ENCODE measurements around the gene MBNL1. TPM values are rescaled to one million over a fixed set of nuclear protein-coding genes. Genes with fewer than 3 reads are reported as not detected.

MBNL1 gene
- polyA plus RNA-seq, 1 experiment = 203 TPM

GRCh38 chr3:152285509-152285908 is 16.8 kb downstream of the MBNL1 start:
- Histone ChIP-seq H3K36me3 (ENCODE audit: control insufficient read depth, insufficient read depth, low read length) (no peaks in the 10 kb centered on the region), H3K27me3 (ENCODE audit: control insufficient read depth, insufficient read depth, low read length) (no peaks in the 10 kb centered on the region), H3K4me3 (ENCODE audit: low read depth, low read length) (no peak overlapping the region)
- TF ChIP-seq CTCF (IDR thresholded peaks at IDR 0.05; ENCODE audit: insufficient read depth, low read depth, low read length) = no peak
- CTCF ChIA-PET = interaction anchor here (0.8 to 1.0 kb wide), 2 partner anchors 33 to 291 kb away, joined by 3 read pairs; no protein-coding TSS in a partner anchor
- DNase-seq (ENCODE audit: low read depth) = no peak
- POLR2A ChIA-PET = interaction anchor here (0.6 to 0.7 kb wide), 2 partner anchors 66 to 108 kb away, joined by 3 to 4 read pairs; no protein-coding TSS in a partner anchor

- no peak for DNase-seq (ENCODE audit: low read depth)
- Histone ChIP-seq H3K4me3 (ENCODE audit: low read depth, low read length) (no peak overlapping the region), H3K36me3 (ENCODE audit: control insufficient read depth, insufficient read depth, low read length) (no peaks in the 10 kb centered on the region; the same call in 1 of the 2 replicates), H3K27me3 (ENCODE audit: control insufficient read depth, insufficient read depth, low read length) (no peaks in the 10 kb centered on the region)
- ChIA-PET POLR2A (no interaction called here), CTCF (no interaction called here)
- no peak for TF ChIP-seq CTCF (IDR thresholded peaks at IDR 0.05; ENCODE audit: insufficient read depth, low read depth, low read length)
These were observed 19.3 kb downstream of the MBNL1 start for GRCh38 chr3:152287898-152288576.

GRCh38 chr3:152288681-152289080 is 20.0 kb downstream of the MBNL1 start:
- no peak overlapping the region for H3K4me3 ChIP-seq (ENCODE audit: low read depth, low read length)
- ChIA-PET CTCF (no interaction called here), POLR2A (no interaction called here)
- no peak for TF ChIP-seq CTCF (IDR thresholded peaks at IDR 0.05; ENCODE audit: insufficient read depth, low read depth, low read length)
- H3K27me3 ChIP-seq (ENCODE audit: control insufficient read depth, insufficient read depth, low read length) = no peaks in the 10 kb centered on the region
- H3K36me3 ChIP-seq (ENCODE audit: control insufficient read depth, insufficient read depth, low read length) = no peaks in the 10 kb centered on the region; the same call in 1 of the 2 replicates
- DNase-seq (ENCODE audit: low read depth) = no peak

- ChIA-PET POLR2A (no interaction called here), CTCF (interaction anchor here (1.2 kb wide), 1 partner anchor 9 kb away, joined by 3 read pairs; no protein-coding TSS in a partner anchor)
- TF ChIP-seq CTCF (IDR thresholded peaks at IDR 0.05; ENCODE audit: insufficient read depth, low read depth, low read length) = no peak
- Histone ChIP-seq H3K4me3 (ENCODE audit: low read depth, low read length) (no peak overlapping the region), H3K27me3 (ENCODE audit: control insufficient read depth, insufficient read depth, low read length) (no peaks in the 10 kb centered on the region), H3K36me3 (ENCODE audit: control insufficient read depth, insufficient read depth, low read length) (no peaks in the 10 kb centered on the region; the same call in 1 of the 2 replicates)
- no peak for DNase-seq (ENCODE audit: low read depth)
These were observed 21.0 kb downstream of the MBNL1 start for GRCh38 chr3:152289708-152290107.

GRCh38 chr3:152290374-152290773 is 21.6 kb downstream of the MBNL1 start:
- ChIA-PET POLR2A (no interaction called here), CTCF (interaction anchor here (1.2 kb wide), 1 partner anchor 10 kb away, joined by 3 read pairs; no protein-coding TSS in a partner anchor)
- Histone ChIP-seq H3K27me3 (ENCODE audit: control insufficient read depth, insufficient read depth, low read length) (no peaks in the 10 kb centered on the region), H3K36me3 (ENCODE audit: control insufficient read depth, insufficient read depth, low read length) (no peaks in the 10 kb centered on the region; the same call in 1 of the 2 replicates), H3K4me3 (ENCODE audit: low read depth, low read length) (no peak overlapping the region)
- no peak for TF ChIP-seq CTCF (IDR thresholded peaks at IDR 0.05; ENCODE audit: insufficient read depth, low read depth, low read length)
- DNase-seq (ENCODE audit: low read depth) = no peak

All from BJ (cell line).